T-cell (primary cell): ENCODE results near the gene KCNK13. TPM values are rescaled to one million over a fixed set of nuclear protein-coding genes. Genes with fewer than 3 reads are reported as not detected.
"Not testable (repeated sequence)": the region's sequence is repeated elsewhere in the genome, so short reads cannot be mapped to it uniquely, and the experiment has no call there.

Experiments used
- ATAC-seq, 4 experiments: fragments of 200-7000 bp in 3 of 4; fragments of 150-1000 bp in 1 of 4; cut with Tn5 transposase; replicated peaks in 1 of 4; 1 replicate in 3 of 4; 2 replicates in 1 of 4; pipeline ENCODE4 v1.10.0; 2021; ENCODE audit warnings: moderate library complexity in 3 of 4, mild to moderate bottlenecking in 2 of 4, moderate number of reproducible peaks in 1 of 4
- CTCF ChIA-PET, 2 donors: fragments of 300-600 bp; sonication (Branson Sonifier 250); formaldehyde crosslinking; loops; one replicate each; lab custom pipeline; 2022; ENCODE audit warnings: antibody characterized with exemption in 2 of 2; lab: Charles Lee
- POLR2A ChIA-PET, 2 donors: fragments of 300-600 bp; sonication (Branson Sonifier 250); formaldehyde crosslinking; loops; one replicate each; lab custom pipeline; 2022; ENCODE audit warnings: antibody characterized with exemption in 2 of 2; lab: Charles Lee
- DNase-seq, 35 experiments: peaks; one replicate each; pipeline versions ENCODE4 v3.0.0 to v3.0.0-alpha.2; 2013 to 2023
- H3K27ac ChIP-seq: one replicate; pipeline ENCODE4 v1.5.1; 2013; ENCODE audit warnings: low read length
- H3K27me3 ChIP-seq, 2 experiments: replicated peaks in 1 of 2; 1 replicate in 1 of 2; 2 replicates in 1 of 2; pipeline versions ENCODE4 v1.6.1 to v1.7.0; 2013; ENCODE audit warnings: low read length in 1 of 2, mixed read lengths in 1 of 2; ENCODE audit not compliant: control insufficient read depth in 2 of 2, insufficient read depth in 2 of 2; ENCODE audit errors: extremely low read depth in 1 of 2
- H3K36me3 ChIP-seq, 2 donors: 1 replicate in 1 of 2; 2 replicates in 1 of 2; pipeline versions ENCODE4 v1.6.1 to v1.7.0; 2013; ENCODE audit warnings: low read length in 1 of 2; ENCODE audit not compliant: control insufficient read depth in 2 of 2, insufficient read depth in 1 of 2; ENCODE audit errors: extremely low read depth in 1 of 2
- H3K4me1 ChIP-seq, 2 experiments: 1 replicate in 1 of 2; 2 replicates in 1 of 2; pipeline versions ENCODE4 v1.6.1 to v1.7.0; 2013; ENCODE audit warnings: low read length in 2 of 2, mixed read lengths in 1 of 2; ENCODE audit not compliant: insufficient read depth in 2 of 2, control insufficient read depth in 1 of 2; ENCODE audit errors: extremely low read depth in 1 of 2
- H3K4me3 ChIP-seq, 2 donors: 1 replicate in 1 of 2; 2 replicates in 1 of 2; pipeline versions ENCODE4 v1.5.1 to v1.7.0; 2013; ENCODE audit warnings: mild to moderate bottlenecking in 2 of 2, low read length in 1 of 2, moderate library complexity in 1 of 2; ENCODE audit not compliant: control insufficient read depth in 1 of 2; ENCODE audit errors: extremely low read depth in 1 of 2
- H3K9me3 ChIP-seq: 2 replicates; pipeline ENCODE4 v1.7.0; 2013
- H3K27ac Mint-ChIP-seq, 2 donors: one replicate each; pipeline ENCODE4 v1.8.0; 2020 to 2021; ENCODE audit warnings: mild to moderate bottlenecking in 2 of 2, mixed read lengths in 2 of 2
- H3K27me3 Mint-ChIP-seq, 2 donors: one replicate each; pipeline ENCODE4 v1.8.0; 2021 to 2022; ENCODE audit warnings: mixed read lengths in 2 of 2
- H3K36me3 Mint-ChIP-seq: one replicate; pipeline ENCODE4 v1.8.0; 2021; ENCODE audit warnings: mixed read lengths
- H3K4me1 Mint-ChIP-seq, 3 donors: one replicate each; pipeline ENCODE4 v1.8.0; 2020 to 2022; ENCODE audit warnings: mixed read lengths in 3 of 3, mild to moderate bottlenecking in 1 of 3
- H3K4me3 Mint-ChIP-seq, 3 donors: one replicate each; pipeline ENCODE4 v1.8.0; 2020 to 2022; ENCODE audit warnings: mild to moderate bottlenecking in 3 of 3, mixed read lengths in 3 of 3, moderate library complexity in 3 of 3
- H3K9me3 Mint-ChIP-seq, 3 donors: one replicate each; pipeline ENCODE4 v1.8.0; 2020 to 2022; ENCODE audit warnings: mixed read lengths in 3 of 3
- WGBS: methylation state at CpG from one replicate; pipeline ENCODE4 v1.1.5; 2013; ENCODE audit warnings: missing lambda C conversion rate; ENCODE audit not compliant: insufficient coverage; 5-methylcytosine and 5-hydroxymethylcytosine counted together
- total RNA-seq, 35 experiments: library from RNA in 6 of 35; stranded (reverse) in 6 of 35; fragments of 120-200 nt in 1 of 35; gene quantifications; one replicate each; pipeline versions ENCODE4 v1.2.1 to v1.2.4 and lab custom pipeline; 2013 to 2026

KCNK13 gene
- total RNA-seq, 5 donors from 2014 or later (not counting 1 experiment from before 2014, with no cell fraction given): not detected

DNA sequence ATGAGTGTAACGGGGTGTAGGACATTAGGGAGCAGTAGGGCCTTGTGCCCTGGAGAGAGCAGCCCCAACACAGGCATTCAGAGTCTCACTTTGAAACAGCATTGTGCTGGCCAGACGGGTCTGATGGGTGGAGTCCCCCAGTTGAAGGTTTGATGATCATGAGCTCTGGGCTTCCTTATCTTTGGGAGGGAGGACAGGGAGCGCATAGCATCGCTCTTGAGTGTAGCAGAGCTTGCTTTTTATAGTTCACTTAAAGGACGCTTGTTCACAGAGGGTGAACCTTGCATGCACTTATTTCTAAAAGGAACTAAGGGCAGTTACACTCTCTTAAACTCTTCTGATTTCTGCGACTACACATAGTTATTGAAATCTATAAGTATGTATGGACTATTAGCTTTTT lies 10.6 kb downstream of the KCNK13 start:
- ChIA-PET CTCF (no interaction called here), POLR2A (no interaction called here)
- no peak overlapping the region for H3K4me3 Mint-ChIP-seq
- peaks cover 29 to 44% of the 10 kb centered on the region in 2 donors for H3K27me3 Mint-ChIP-seq
- no peak for DNase-seq
- peaks cover 3 to 14% of the 10 kb centered on the region in 2 experiments for H3K27me3 ChIP-seq
- H3K4me1 ChIP-seq: no peaks in the 10 kb centered on the region
- H3K27ac ChIP-seq: no peak overlapping the region
- no peaks in the 10 kb centered on the region for H3K9me3 Mint-ChIP-seq
- H3K27ac Mint-ChIP-seq: no peak overlapping the region
- WGBS: 50% methylated on average over 1 of the region's 6 CpGs
- no peaks in the 10 kb centered on the region for H3K9me3 ChIP-seq
- H3K4me3 ChIP-seq: no peak overlapping the region
- H3K4me1 Mint-ChIP-seq: no peaks in the 10 kb centered on the region
- H3K36me3 ChIP-seq: no peaks in the 10 kb centered on the region
- H3K36me3 Mint-ChIP-seq: no peaks in the 10 kb centered on the region
- no peak for ATAC-seq

DNA sequence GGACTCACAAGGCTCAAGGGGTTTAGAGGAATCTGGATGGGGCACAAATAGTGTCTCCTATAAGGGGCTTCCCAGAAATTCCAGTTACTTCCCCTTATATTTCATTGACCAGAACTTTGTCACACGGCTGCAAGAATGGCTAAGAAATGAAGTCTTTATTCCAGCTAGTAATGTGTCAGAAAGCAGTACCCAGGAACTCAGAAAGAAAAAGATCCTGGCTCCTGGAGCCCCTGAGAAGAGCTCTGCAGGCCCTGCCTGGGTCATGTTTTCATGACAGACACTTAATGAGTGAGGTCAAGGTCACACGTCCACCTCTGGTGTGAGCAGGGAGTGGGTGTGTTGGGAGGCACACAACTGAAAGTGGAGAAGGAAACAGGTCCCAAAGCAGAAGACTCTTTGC lies 17.8 kb downstream of the KCNK13 start:
- WGBS: 77% methylated on average over 2 of the region's 2 CpGs

DNA sequence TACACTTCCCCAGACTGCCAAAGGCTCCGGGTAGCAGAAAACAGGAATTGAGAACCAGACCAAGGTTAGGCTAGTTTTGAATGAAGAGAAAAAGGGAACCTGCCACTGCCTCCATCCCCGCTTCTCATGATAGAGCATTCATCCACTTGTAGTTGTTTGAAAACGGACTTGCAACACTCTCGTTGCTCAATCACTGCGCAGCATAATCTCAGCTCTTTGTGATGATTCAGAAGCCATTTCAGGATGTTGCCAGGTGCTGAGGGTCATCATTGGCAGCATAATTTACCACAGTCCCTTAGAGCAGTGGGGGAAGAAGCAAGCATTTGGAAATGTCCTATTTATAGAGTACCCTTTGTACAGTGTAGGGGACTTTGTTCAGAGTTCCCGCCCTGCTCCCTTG lies 25.6 kb downstream of the KCNK13 start:
- Histone ChIP-seq H3K4me1 (no peaks in the 10 kb centered on the region), H3K36me3 (no peaks in the 10 kb centered on the region), H3K9me3 (no peaks in the 10 kb centered on the region), H3K27me3 (peaks cover 2 to 10% of the 10 kb centered on the region in 2 experiments), H3K4me3 (no peak overlapping the region), H3K27ac (no peak overlapping the region)
- H3K4me1 Mint-ChIP-seq: no peaks in the 10 kb centered on the region
- DNase-seq: peak in 2 of 35 experiments; percentile 1 to 36
- no peak for ATAC-seq
- no peak overlapping the region for H3K27ac Mint-ChIP-seq
- H3K9me3 Mint-ChIP-seq: no peaks in the 10 kb centered on the region
- 51% methylated on average over 5 of the region's 6 CpGs for WGBS
- CTCF ChIA-PET: no interaction called here
- H3K4me3 Mint-ChIP-seq: no peak overlapping the region
- POLR2A ChIA-PET: no interaction called here
- H3K36me3 Mint-ChIP-seq: no peaks in the 10 kb centered on the region
- peaks cover 19 to 29% of the 10 kb centered on the region in 2 donors for H3K27me3 Mint-ChIP-seq

More for the DNA sequence above, 17.8 kb downstream of the KCNK13 start:
- Mint-ChIP-seq H3K9me3 (no peaks in the 10 kb centered on the region), H3K27ac (no peak overlapping the region), H3K36me3 (no peaks in the 10 kb centered on the region), H3K27me3 (peaks cover 31 to 52% of the 10 kb centered on the region in 2 donors), H3K4me1 (no peaks in the 10 kb centered on the region), H3K4me3 (no peak overlapping the region)
- Histone ChIP-seq H3K4me3 (no peak overlapping the region), H3K27ac (no peak overlapping the region), H3K4me1 (no peaks in the 10 kb centered on the region), H3K36me3 (no peaks in the 10 kb centered on the region), H3K9me3 (no peaks in the 10 kb centered on the region), H3K27me3 (peaks cover 0 to 3% of the 10 kb centered on the region in 2 experiments)
- no peak for DNase-seq
- POLR2A ChIA-PET: no interaction called here
- CTCF ChIA-PET: no interaction called here
- ATAC-seq: no peak

DNA sequence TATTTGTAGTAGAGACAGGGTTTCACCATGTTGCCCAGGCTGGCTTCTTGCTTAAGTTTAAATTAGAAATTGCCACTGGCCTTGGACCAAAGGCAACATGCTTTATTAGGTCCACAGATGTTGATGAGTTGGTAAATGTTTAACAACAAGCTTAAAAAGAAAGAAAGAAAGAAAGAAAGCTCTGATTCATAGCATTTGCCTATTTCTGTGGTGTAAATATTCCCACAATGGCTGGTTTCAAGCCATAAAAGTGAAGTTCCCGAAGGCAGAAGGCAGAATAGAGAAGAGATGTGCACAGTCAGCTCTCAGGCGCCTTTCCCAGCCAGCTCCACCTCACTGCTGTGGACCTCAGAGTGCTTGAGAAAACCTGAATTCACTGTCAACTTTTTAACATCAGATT lies 26.4 kb downstream of the KCNK13 start:
- H3K36me3 Mint-ChIP-seq: no peaks in the 10 kb centered on the region
- WGBS: 80% methylated on average over 1 of the region's 2 CpGs
- ChIA-PET CTCF (no interaction called here), POLR2A (no interaction called here)
- H3K9me3 ChIP-seq: no peaks in the 10 kb centered on the region
- ATAC-seq (no peak), DNase-seq (no peak)
- H3K4me3 ChIP-seq: no peak overlapping the region
- H3K27me3 Mint-ChIP-seq: peaks cover 23 to 32% of the 10 kb centered on the region in 2 donors
- no peaks in the 10 kb centered on the region for H3K4me1 Mint-ChIP-seq
- H3K27me3 ChIP-seq: peaks cover 2 to 10% of the 10 kb centered on the region in 2 experiments
- H3K27ac Mint-ChIP-seq: no peak overlapping the region
- no peaks in the 10 kb centered on the region for H3K9me3 Mint-ChIP-seq
- H3K4me3 Mint-ChIP-seq: no peak overlapping the region
- no peak overlapping the region for H3K27ac ChIP-seq
- no peaks in the 10 kb centered on the region for H3K36me3 ChIP-seq
- H3K4me1 ChIP-seq: no peaks in the 10 kb centered on the region

DNA sequence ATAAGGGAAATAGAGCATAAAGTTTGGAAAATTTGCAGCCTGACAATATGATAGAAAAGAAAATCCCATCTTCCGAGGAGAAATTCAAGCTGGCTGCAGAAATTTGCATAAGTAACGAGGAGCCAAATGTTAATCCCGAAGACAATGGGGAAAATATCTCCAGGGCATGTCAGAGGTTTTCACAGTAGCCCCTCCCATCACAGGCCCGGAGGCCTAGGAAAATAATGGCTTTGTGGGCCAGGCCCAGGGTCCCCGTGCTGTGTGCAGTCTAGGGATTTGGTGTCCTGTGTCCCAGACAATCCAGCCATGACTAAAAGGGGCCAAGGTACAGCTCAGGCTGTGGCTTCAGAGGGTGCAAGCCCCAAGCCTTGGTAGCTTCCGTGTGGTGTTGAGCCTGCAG lies 27.7 kb downstream of the KCNK13 start:
- POLR2A ChIA-PET, H3K4me3 Mint-ChIP-seq, H3K4me1 Mint-ChIP-seq, CTCF ChIA-PET, ATAC-seq, H3K4me1 ChIP-seq, H3K27ac ChIP-seq, H3K9me3 ChIP-seq, H3K36me3 Mint-ChIP-seq, H3K36me3 ChIP-seq, DNase-seq, H3K27ac Mint-ChIP-seq, H3K9me3 Mint-ChIP-seq, H3K27me3 ChIP-seq, H3K4me3 ChIP-seq: not testable (repeated sequence)
- WGBS: 67% methylated on average over 4 of the region's 6 CpGs
- peaks cover 23 to 33% of the 10 kb centered on the region in 2 donors for H3K27me3 Mint-ChIP-seq

DNA sequence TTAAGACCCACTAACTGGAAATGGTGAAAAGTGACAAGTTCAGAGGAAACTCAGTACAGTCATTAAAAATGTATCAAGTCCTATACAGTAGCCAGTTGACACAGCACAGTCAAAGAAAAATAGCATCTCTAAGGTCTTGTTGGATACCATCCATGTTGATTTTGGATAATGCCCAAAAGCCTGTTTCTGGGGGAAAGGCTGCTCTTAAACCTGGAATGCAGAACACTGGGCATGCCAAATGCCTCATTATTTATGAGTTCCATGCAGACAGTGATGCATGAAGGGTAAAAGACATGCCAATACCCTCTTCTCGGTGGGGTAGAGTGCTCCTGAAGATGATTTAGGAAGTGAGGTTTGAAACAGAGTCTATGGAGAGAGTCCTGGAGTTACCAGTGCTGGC lies 29.6 kb downstream of the KCNK13 start:
- Mint-ChIP-seq H3K27ac (no peak overlapping the region), H3K27me3 (peaks cover 23 to 35% of the 10 kb centered on the region in 2 donors), H3K36me3 (no peaks in the 10 kb centered on the region), H3K4me1 (no peaks in the 10 kb centered on the region), H3K9me3 (no peaks in the 10 kb centered on the region), H3K4me3 (no peak overlapping the region)
- Histone ChIP-seq H3K4me1 (no peaks in the 10 kb centered on the region), H3K27me3 (peaks cover 2 to 7% of the 10 kb centered on the region in 2 experiments), H3K27ac (no peak overlapping the region), H3K9me3 (no peaks in the 10 kb centered on the region), H3K4me3 (no peak overlapping the region), H3K36me3 (no peaks in the 10 kb centered on the region)
- ATAC-seq: no peak
- DNase-seq: no peak
- 33% methylated on average over 1 of the region's 1 CpG for WGBS
- ChIA-PET CTCF (no interaction called here), POLR2A (no interaction called here)
